BE2C (cell line): ENCODE data around the gene SLC35B2.
A peak's percentile ranks its signal among the peaks of the same experiment; 100 is the strongest.

Experiments used
- DNase-seq: peaks from one replicate; pipeline ENCODE4 v3.0.0-alpha.2; 2020
- H3K27me3 ChIP-seq: fragments of 250-450 bp; sonication (Bioruptor Pico); 2 replicates; pipeline ENCODE4 v1.5.1; 2020; ENCODE audit warnings: mild to moderate bottlenecking
- H3K36me3 ChIP-seq: fragments of 250-450 bp; sonication (Bioruptor Pico); 2 replicates; pipeline ENCODE4 v1.5.1; 2020; ENCODE audit warnings: mild to moderate bottlenecking
- H3K4me1 ChIP-seq: fragments of 250-450 bp; sonication (Bioruptor Pico); 2 replicates; pipeline ENCODE4 v1.5.1; 2020
- H3K4me3 ChIP-seq: 2 replicates; pipeline ENCODE4 v1.5.1; 2011; ENCODE audit warnings: low read depth, low read length
- H3K9me3 ChIP-seq: fragments of 250-450 bp; sonication (Bioruptor Pico); 2 replicates; pipeline ENCODE4 v1.5.1; 2020
- TF ChIP-seq, protein P1 (sequence below): IDR thresholded peaks from 2 replicates; pipeline ENCODE4 v1.5.1; 2012; ENCODE audit warnings: mild to moderate bottlenecking, low read depth, low read length

SLC35B2 gene

DNA sequence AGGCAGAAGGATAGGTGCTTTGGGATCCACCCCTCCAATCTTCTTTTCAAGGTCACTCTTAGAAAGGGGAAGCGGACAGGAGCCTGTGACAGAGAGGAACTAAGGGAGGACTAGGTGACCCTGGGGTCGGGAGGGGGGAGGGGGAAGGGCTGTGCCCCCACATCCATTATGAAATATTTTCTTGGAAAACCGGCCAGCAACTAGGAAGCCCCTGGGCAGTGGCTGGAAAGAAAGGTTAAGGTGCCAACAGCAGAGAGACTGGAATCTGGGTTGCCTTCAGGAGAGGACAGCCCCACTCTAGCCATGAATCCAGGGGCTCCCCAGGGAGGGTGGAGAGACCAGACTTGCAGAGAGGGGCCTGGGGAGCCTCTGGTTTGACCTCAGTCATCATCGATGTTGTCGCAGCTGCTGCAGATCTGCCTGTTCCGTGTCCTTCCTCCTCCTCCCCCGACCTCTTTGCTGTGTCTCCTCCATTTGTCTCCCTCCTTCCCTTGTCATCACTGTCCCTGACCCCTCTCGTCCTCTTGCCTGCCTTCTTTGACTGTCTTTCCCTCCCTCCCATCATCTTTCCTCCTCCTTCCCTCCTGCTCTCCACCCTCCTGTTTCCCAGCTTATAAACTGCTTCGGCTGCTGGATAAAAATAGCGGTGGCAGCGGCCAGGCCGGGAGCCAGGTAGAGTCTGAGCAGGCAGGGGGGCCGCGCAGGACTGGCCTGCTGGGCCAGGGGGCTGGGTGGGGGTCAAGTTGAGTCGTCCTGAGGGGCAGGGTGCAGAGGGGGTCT lies 30.8 kb downstream of the SLC35B2 start:
- DNase-seq = peak; percentile 67
- Histone ChIP-seq H3K4me1 (peaks cover 27% of the 10 kb centered on the region), H3K27me3 (no peaks in the 10 kb centered on the region), H3K36me3 (peaks cover 28% of the 10 kb centered on the region), H3K4me3 (peak overlapping the region; percentile 45), H3K9me3 (no peaks in the 10 kb centered on the region)
- TF ChIP-seq, protein P1, sequence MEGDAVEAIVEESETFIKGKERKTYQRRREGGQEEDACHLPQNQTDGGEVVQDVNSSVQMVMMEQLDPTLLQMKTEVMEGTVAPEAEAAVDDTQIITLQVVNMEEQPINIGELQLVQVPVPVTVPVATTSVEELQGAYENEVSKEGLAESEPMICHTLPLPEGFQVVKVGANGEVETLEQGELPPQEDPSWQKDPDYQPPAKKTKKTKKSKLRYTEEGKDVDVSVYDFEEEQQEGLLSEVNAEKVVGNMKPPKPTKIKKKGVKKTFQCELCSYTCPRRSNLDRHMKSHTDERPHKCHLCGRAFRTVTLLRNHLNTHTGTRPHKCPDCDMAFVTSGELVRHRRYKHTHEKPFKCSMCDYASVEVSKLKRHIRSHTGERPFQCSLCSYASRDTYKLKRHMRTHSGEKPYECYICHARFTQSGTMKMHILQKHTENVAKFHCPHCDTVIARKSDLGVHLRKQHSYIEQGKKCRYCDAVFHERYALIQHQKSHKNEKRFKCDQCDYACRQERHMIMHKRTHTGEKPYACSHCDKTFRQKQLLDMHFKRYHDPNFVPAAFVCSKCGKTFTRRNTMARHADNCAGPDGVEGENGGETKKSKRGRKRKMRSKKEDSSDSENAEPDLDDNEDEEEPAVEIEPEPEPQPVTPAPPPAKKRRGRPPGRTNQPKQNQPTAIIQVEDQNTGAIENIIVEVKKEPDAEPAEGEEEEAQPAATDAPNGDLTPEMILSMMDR = no peak

DNA sequence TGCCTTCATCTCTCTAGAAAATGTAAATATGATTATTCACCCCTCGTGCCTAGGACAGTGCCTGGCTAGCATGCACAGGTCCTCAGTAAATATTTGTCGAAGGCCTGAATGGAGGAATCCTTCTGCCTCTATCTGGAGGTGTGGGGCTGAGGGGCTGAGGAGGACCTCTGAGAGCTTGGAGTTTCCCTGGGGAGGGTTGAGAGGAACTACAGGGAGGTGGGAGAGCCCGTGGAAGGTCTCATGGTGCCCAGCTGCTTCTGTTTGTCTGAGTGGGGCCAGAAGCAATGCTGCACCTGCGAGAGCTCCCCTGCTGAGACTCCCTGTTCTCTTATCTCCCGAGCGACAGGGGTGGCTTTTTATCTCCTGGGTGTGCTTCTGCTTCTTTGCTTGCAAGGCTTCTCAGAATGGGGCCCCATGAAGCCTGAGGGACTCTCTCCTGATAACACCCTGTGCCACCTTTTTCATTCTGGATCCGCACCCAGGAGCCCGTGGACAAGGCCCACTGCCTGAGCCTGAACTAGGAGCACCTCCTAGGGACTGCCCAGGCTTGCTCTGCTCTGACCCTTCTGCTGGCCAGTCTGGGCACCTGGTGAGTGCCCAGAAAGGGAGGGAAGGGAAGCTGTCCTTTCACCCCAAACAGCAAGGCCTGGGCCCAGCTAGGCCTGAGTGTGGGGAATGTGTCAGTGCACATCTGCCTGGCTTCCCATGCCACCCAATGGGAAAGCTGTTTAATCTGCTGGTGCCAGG lies 31.6 kb downstream of the SLC35B2 start:
- Histone ChIP-seq H3K4me1 (peaks cover 32% of the 10 kb centered on the region), H3K4me3 (peak overlapping the region; percentile 45), H3K36me3 (peaks cover 21% of the 10 kb centered on the region), H3K27me3 (no peaks in the 10 kb centered on the region), H3K9me3 (no peaks in the 10 kb centered on the region)
- no peak for DNase-seq
- TF ChIP-seq, protein P1 = no peak

DNA sequence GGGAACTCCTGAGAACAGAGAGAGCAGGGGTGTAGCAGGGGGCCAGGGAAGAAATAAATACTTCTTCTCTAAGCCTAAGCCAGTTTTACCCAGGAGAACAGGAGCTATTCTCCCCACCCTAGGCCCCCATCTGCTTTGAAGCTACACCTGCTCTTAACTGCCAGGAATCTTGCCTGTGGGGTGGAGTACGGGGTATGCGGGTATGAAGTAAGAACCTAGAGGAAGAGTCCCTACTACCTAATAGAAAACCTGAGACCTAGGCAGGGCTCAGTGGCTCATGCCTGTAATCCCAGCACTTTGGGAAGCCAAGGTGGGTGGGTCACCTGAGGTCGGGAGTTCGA lies 32.4 kb downstream of the SLC35B2 start:
- no peaks in the 10 kb centered on the region for H3K27me3 ChIP-seq
- H3K9me3 ChIP-seq = no peaks in the 10 kb centered on the region
- peaks cover 15% of the 10 kb centered on the region for H3K36me3 ChIP-seq
- TF ChIP-seq, protein P1 = no peak
- peak overlapping the region; percentile 69 for H3K4me3 ChIP-seq
- no peak for DNase-seq
- peaks cover 32% of the 10 kb centered on the region for H3K4me1 ChIP-seq

DNA sequence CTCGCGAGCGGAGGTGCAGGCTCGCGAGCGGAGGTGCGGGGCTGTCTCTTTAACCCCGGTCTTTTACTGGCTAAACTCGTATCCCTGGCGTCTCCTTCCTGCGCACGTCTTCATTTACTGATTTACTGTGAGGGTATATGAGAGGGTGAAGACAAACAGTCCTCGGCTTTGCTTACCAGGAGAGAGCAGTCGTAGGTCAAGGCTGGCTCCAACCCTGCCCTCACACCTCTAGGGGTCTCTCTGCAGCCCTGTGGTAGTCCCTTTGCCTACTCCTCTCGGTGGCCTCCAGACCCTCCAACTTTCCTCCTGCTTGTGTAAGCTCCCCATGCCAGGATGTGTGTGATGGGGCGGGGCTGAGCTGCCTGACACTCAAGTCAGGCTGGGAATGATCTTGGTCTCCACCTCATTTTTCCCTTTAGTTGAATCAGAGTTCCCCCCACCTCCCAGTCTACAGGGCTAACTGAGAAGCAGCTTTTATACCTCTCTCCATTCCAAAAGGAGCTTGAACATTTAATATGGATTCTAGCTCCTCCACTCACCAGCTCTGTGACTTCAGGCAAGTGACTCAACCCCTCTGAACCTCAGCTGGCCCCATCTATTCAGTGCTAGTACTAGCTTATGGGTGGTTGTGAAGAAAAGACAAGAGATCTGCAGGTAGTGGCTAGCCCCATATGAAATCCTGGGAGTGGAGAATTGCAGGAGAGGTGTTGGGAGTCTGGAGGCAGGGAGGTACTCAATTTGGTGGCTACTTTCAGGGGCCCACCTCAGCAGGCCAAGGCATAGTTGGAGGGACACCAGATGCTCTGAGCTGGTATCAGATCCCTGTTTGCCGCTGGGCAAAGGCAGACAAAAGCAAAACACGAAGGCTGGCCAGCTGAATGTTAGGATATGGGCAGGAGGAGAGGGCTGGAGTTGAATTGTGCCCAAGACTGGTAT lies 33.0 kb downstream of the SLC35B2 start:
- no peaks in the 10 kb centered on the region for H3K27me3 ChIP-seq
- peak overlapping the region; percentile 69 for H3K4me3 ChIP-seq
- H3K4me1 ChIP-seq = peaks cover 32% of the 10 kb centered on the region
- TF ChIP-seq, protein P1 = 0 out of 2 replicates have a peak, but pooled peaks have one; percentile 22
- H3K36me3 ChIP-seq = peaks cover 9% of the 10 kb centered on the region; the same call in 1 of the 2 replicates
- DNase-seq = peak; percentile 51
- H3K9me3 ChIP-seq = no peaks in the 10 kb centered on the region

DNA sequence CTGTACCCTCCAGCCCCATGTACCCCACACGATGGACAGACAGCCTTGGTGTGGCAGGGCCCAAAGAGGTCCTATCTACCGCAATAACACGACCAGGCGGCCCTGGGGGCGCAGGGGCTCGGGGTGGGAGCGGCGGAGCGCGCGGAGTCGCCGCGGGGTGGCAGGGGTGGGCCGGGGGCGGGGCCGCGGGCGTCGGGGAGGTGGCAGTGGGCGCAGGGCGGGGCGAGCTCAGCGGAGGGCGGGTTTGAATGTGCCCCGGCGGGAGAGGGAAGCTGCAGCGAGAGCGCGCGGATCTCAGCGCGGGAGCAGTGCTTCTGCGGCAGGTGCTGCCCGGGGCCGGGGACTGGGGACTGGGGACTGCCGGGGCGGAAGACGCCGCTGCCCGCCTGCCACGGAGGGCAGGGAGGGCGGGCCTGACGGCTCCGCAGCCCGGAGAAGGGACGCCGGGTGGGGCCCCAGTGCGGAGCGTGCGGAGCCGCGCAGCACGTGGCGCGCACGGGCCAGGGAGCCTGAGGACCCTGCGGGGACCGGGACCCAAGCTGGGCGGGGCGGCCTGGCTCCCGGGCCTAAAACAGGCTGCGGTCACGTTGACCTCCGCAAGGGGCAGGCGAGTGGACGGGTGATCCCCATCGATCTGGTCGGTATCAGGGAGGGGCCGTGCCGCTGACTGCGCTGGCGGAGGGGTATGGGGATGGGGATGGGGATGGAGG lies 33.9 kb downstream of the SLC35B2 start, which contains the start of gene SLC29A1:
SLC29A1 (plus strand) TSS at position 277 of the 710 bp plus-strand sequence. CDS start 3,719 bp downstream, outside the sequence.
- Histone ChIP-seq H3K9me3 (no peaks in the 10 kb centered on the region), H3K4me3 (peak within 1 kb of the TSS; percentile 69), H3K4me1 (peaks cover 33% of the 10 kb centered on the region), H3K36me3 (peaks cover 4% of the 10 kb centered on the region; the same call in 1 of the 2 replicates), H3K27me3 (no peaks in the 10 kb centered on the region)
- TF ChIP-seq, protein P1 = no peak
- peak; percentile 92 for DNase-seq
